ENCODE data around the gene TTC9C.

Gene TTC9C

GRCh38 chr11:62728171-62728988 is at the start of gene TTC9C:
Gene TTC9C, plus strand, starts transcription at chr11:62728486. Its CDS starts 363 bp downstream, at chr11:62728849.
- no peak for TF ChIP-seq CTCF (IDR thresholded peaks at IDR 0.05; ENCODE audit: borderline replicate concordance, insufficient read depth, low read depth, low read length)
- H3K4me3 ChIP-seq (ENCODE audit: low read depth, low read length): peak within 1 kb of the TSS; percentile 98

GRCh38 chr11:62678770-62679696 is 49.3 kb upstream of the TTC9C start, which contains the start of gene UBXN1:
Gene UBXN1, minus strand, starts transcription at chr11:62679073. Its CDS starts 150 bp downstream, at chr11:62678923.
- TF ChIP-seq CTCF (IDR thresholded peaks at IDR 0.05; ENCODE audit: borderline replicate concordance, insufficient read depth, low read depth, low read length): no peak
- H3K4me3 ChIP-seq (ENCODE audit: low read depth, low read length): peak within 1 kb of the TSS; percentile 86

GRCh38 chr11:62680825-62681240 is 47.5 kb upstream of the TTC9C start:
- no peak overlapping the region for H3K4me3 ChIP-seq (ENCODE audit: low read depth, low read length)
- peak; percentile 60 for TF ChIP-seq CTCF (IDR thresholded peaks at IDR 0.05; ENCODE audit: borderline replicate concordance, insufficient read depth, low read depth, low read length)

- no peak for TF ChIP-seq CTCF (IDR thresholded peaks at IDR 0.05; ENCODE audit: borderline replicate concordance, insufficient read depth, low read depth, low read length)
- no peak overlapping the region for H3K4me3 ChIP-seq (ENCODE audit: low read depth, low read length)
These were observed 45.8 kb upstream of the TTC9C start for GRCh38 chr11:62682518-62682917.

- no peak for TF ChIP-seq CTCF (IDR thresholded peaks at IDR 0.05; ENCODE audit: borderline replicate concordance, insufficient read depth, low read depth, low read length)
- H3K4me3 ChIP-seq (ENCODE audit: low read depth, low read length): no peak overlapping the region
These were observed 40.5 kb upstream of the TTC9C start for GRCh38 chr11:62687508-62688396.

- TF ChIP-seq CTCF (IDR thresholded peaks at IDR 0.05; ENCODE audit: borderline replicate concordance, insufficient read depth, low read depth, low read length): no peak
- no peak overlapping the region for H3K4me3 ChIP-seq (ENCODE audit: low read depth, low read length)
These were observed 39.8 kb upstream of the TTC9C start for GRCh38 chr11:62688491-62688890.
